Measurements from ENCODE around the gene SPHKAP.
"Not testable (repeated sequence)": the region's sequence is repeated elsewhere in the genome, so short reads cannot be mapped to it uniquely, and the experiment has no call there.

SPHKAP gene, protein sequence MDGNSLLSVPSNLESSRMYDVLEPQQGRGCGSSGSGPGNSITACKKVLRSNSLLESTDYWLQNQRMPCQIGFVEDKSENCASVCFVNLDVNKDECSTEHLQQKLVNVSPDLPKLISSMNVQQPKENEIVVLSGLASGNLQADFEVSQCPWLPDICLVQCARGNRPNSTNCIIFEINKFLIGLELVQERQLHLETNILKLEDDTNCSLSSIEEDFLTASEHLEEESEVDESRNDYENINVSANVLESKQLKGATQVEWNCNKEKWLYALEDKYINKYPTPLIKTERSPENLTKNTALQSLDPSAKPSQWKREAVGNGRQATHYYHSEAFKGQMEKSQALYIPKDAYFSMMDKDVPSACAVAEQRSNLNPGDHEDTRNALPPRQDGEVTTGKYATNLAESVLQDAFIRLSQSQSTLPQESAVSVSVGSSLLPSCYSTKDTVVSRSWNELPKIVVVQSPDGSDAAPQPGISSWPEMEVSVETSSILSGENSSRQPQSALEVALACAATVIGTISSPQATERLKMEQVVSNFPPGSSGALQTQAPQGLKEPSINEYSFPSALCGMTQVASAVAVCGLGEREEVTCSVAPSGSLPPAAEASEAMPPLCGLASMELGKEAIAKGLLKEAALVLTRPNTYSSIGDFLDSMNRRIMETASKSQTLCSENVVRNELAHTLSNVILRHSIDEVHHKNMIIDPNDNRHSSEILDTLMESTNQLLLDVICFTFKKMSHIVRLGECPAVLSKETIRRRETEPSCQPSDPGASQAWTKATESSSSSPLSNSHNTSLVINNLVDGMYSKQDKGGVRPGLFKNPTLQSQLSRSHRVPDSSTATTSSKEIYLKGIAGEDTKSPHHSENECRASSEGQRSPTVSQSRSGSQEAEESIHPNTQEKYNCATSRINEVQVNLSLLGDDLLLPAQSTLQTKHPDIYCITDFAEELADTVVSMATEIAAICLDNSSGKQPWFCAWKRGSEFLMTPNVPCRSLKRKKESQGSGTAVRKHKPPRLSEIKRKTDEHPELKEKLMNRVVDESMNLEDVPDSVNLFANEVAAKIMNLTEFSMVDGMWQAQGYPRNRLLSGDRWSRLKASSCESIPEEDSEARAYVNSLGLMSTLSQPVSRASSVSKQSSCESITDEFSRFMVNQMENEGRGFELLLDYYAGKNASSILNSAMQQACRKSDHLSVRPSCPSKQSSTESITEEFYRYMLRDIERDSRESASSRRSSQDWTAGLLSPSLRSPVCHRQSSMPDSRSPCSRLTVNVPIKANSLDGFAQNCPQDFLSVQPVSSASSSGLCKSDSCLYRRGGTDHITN (N-terminal part only)

DNA sequence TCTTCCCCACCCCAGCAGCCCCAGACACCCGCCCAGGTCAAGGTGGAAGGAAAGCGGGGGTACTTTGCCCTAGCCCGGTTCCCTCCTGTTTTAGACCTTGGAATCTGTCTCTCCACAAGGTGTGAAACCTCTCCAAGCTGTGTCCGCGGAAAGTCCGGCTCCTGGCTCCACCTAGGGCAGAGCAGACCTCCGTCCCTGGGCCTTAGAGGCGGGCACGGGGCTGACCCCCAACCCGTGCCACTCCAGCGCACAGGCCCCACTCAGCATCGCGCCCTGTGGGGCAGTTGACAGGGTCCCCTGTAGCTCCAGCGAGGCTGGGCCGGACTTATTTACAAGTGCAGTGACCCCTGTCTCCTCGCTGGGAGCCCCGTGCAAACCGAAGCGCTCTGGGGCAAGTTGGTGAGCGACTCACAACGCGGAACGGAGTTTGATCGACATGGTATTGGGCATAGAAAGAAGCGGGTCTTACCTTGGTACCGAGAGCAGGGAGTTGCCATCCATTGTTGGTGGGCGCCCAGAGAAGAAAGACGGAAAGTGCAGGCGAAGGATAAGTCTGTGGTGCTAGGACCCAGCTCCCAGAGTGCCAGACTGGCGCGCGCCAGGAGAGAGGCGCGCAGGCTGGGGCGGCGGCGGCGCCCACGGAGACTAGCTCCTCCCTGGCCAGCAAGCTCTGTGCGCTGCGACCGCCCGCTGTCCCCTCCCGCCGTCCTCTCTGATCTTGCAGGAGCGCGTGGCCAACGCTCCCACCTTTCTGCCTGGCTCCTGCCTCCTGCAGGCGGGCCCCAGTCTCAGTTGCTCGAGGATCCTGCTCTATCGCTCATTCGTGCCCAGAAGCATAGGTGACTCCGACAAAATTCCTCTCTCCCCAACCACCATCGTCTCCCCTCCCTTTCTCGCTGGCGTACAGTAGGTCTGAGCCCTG, at the start of gene SPHKAP:
TSS of gene SPHKAP (minus strand) at position 590 of the 922 bp plus-strand sequence. CDS start at position 501, 89 bp downstream.
- Mint-ChIP-seq H3K36me3 (ENCODE audit: low read depth) (no peaks in the 10 kb centered on the region), H3K9me3 (peaks cover 9% of the 10 kb centered on the region), H3K4me1 (ENCODE audit: low read depth) (no peaks in the 10 kb centered on the region), H3K27me3 (peaks cover 18% of the 10 kb centered on the region), H3K4me3 (no peak within 1 kb of the TSS), H3K27ac (no peak within 1 kb of the TSS)
- DNase-seq: no peak

DNA sequence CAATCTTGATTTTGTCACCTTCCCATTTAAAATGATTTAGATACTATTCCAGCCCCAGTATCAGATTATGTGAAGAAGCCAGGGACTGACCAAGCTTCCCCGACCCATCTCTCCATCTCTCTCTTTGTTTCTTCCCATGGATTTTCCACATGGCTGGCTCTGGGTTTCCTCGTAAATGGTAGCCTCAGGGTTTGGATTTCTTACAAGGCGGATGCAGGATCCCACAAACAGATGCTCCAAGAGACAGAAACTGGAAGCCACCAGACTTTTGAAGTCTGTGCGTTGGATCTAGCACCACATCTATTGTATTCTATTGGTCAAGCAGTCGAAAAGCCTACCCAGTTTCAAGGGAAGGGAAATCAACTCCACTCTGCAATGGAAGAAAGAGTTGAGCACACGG, 46.0 kb upstream of the SPHKAP start:
- H3K9me3 Mint-ChIP-seq: peaks cover 4% of the 10 kb centered on the region

DNA sequence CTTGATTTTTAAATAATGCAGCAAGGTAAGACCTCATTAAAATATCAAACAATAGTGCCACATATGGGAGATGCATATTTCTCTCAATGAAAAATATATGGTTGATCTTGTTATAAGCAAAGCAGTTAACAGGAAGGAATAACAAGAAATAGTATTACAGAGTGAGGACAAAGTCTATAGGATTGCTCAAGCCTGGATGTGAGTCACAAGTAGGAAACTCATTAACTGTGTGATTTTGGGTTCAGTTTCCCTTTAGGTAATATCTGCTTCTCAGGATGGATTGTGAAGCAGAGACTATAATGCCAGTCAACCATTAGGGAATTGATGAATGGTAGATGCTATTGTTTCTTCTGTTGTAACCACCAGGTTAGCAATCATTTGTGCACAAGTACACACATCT, 42.9 kb upstream of the SPHKAP start:
- H3K4me1 Mint-ChIP-seq (ENCODE audit: low read depth): no peaks in the 10 kb centered on the region
- no peaks in the 10 kb centered on the region for H3K27me3 Mint-ChIP-seq

More for the DNA sequence above, 46.0 kb upstream of the SPHKAP start:
- no peaks in the 10 kb centered on the region for H3K4me1 Mint-ChIP-seq (ENCODE audit: low read depth)
- no peak for DNase-seq
- no peak overlapping the region for H3K4me3 Mint-ChIP-seq
- no peak overlapping the region for H3K27ac Mint-ChIP-seq
- H3K36me3 Mint-ChIP-seq (ENCODE audit: low read depth): no peaks in the 10 kb centered on the region
- H3K27me3 Mint-ChIP-seq: no peaks in the 10 kb centered on the region

DNA sequence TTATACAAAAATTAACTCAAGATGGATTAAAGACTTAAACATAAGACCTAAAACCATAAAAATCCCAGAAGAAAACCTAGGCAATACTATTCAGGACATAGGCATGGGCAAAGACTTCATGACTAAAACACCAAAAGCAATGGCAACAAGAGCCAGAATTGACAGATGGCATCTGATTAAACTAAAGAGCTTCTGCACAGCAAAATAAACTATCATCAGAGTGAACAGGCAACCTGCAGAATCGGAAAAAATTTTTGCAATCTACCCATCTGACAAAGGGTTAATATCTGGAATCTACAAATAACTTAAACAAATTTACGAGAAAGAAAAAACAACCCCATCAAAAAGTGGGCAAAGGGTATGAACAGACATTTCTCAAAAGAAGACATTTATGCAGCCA, 37.1 kb upstream of the SPHKAP start:
- peaks cover 12% of the 10 kb centered on the region for H3K9me3 Mint-ChIP-seq
- H3K27me3 Mint-ChIP-seq; H3K36me3 Mint-ChIP-seq (ENCODE audit: low read depth); H3K4me1 Mint-ChIP-seq (ENCODE audit: low read depth); H3K27ac Mint-ChIP-seq; H3K4me3 Mint-ChIP-seq; DNase-seq: not testable (repeated sequence)

More for the DNA sequence above, 42.9 kb upstream of the SPHKAP start:
- Mint-ChIP-seq H3K9me3 (peaks cover 5% of the 10 kb centered on the region), H3K36me3 (ENCODE audit: low read depth) (no peaks in the 10 kb centered on the region), H3K27ac (no peak overlapping the region), H3K4me3 (no peak overlapping the region)
- DNase-seq: no peak

DNA sequence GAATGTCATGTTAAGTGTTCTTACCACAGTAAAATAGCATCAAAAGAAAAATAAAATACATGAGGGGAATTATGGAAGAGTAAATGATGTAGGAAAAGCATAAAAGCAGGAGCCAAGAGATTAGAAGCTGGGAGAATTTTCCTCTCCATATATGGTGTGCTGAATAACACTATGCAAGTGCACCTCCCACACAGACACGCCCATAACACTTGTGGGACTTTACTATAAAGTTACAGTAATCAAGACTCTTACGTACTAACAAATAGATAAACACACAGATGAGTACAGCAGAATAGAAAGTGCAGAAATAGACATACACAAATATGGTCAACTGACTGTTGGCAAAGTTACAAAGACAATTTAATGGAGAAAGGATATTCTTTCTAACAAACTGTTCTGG, 16.0 kb upstream of the SPHKAP start:
- Mint-ChIP-seq H3K4me3 (no peak overlapping the region), H3K36me3 (ENCODE audit: low read depth) (no peaks in the 10 kb centered on the region), H3K9me3 (peaks cover 9% of the 10 kb centered on the region), H3K27me3 (no peaks in the 10 kb centered on the region), H3K27ac (no peak overlapping the region), H3K4me1 (ENCODE audit: low read depth) (no peaks in the 10 kb centered on the region)
- DNase-seq: no peak

DNA sequence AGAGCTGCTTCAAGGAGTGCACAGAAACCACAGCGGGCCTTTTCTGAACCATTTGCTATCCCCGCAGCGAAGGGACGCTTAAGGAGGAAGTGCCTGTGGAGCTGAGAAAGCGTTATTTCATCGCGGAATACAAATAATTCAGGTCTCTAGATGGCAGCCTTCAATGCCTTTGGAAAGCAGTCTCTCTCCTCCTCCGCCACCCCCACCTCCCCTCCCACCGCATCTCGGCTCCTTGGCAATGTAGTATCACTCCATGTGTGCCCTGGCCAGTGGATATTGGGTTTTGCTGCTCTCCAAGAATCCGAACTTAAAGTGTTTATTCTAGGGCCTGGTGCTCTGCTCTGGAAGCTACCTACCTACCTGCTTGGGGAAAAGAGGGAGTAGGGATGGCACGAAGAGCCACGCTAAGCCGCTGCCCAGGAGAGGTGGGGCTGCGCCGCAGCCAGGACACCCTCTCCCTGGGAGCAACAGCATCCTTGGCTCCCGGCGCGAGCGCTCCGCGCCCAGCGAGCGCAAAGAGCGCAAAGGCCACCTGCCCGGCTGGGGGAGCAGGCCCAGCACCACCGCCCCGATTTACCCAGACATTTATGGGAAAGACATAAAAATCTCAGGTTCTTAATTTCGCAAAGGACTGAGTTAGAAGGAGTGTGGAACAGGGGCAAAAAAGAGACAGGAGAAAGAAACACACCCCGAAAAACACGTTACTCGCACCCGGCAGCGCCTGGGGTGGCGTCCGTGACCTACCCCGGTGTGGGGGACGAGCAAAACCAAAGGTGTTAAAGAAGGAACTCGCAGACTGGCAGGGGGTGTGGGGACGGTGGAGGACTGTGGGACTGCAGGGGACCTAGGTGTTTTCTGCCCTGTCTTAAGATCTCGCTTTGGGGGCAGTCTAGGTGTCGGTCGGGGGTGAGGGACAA, 1.0 kb downstream of the SPHKAP start:
- Mint-ChIP-seq H3K4me3 (no peak overlapping the region), H3K9me3 (peaks cover 9% of the 10 kb centered on the region), H3K27ac (no peak overlapping the region), H3K4me1 (ENCODE audit: low read depth) (no peaks in the 10 kb centered on the region), H3K27me3 (peaks cover 18% of the 10 kb centered on the region), H3K36me3 (ENCODE audit: low read depth) (no peaks in the 10 kb centered on the region)
- no peak for DNase-seq

DNA sequence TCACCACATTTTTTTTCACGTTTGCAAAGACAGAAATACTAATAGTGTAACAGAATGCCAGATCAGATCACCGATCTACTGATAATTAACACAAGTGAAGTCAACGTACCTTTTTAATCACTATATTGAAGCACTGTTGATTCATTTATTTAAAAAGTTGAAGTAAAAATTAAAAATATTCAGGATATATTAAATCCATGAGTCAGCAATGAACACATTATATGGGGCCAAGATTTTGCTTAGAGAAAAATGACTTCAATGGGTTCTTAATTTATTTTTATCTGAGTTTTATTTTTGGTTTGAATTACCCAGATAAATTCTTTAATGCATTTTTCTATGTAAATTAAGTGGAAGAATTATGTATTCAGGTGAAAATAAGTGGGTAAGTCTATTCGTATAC, 14.2 kb downstream of the SPHKAP start:
- Mint-ChIP-seq H3K27me3 (no peaks in the 10 kb centered on the region), H3K4me3 (no peak overlapping the region), H3K27ac (no peak overlapping the region), H3K36me3 (ENCODE audit: low read depth) (no peaks in the 10 kb centered on the region), H3K4me1 (ENCODE audit: low read depth) (no peaks in the 10 kb centered on the region), H3K9me3 (no peaks in the 10 kb centered on the region)
- no peak for DNase-seq

DNA sequence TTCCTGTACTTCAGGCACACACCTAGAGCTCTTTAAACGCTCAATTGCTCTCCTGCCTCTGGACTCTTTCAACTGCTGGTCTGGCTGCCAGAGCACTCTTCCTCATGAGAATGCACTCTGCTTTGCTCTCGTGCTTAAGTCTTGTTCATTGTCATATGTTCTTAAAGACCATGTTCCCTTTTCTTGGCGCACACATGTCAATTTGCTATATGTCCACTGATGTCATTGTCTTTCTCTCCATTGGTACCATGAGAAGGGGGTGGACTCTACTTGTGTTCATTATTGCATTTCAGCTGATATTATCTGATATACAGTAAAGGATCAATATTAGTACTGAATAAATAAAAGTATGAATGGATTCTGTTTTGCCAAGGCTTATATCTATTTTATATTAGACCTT, 16.8 kb downstream of the SPHKAP start:
- Mint-ChIP-seq H3K36me3 (ENCODE audit: low read depth) (no peaks in the 10 kb centered on the region), H3K4me1 (ENCODE audit: low read depth) (no peaks in the 10 kb centered on the region), H3K4me3 (no peak overlapping the region), H3K27ac (no peak overlapping the region), H3K9me3 (peaks cover 2% of the 10 kb centered on the region), H3K27me3 (no peaks in the 10 kb centered on the region)
- no peak for DNase-seq

DNA sequence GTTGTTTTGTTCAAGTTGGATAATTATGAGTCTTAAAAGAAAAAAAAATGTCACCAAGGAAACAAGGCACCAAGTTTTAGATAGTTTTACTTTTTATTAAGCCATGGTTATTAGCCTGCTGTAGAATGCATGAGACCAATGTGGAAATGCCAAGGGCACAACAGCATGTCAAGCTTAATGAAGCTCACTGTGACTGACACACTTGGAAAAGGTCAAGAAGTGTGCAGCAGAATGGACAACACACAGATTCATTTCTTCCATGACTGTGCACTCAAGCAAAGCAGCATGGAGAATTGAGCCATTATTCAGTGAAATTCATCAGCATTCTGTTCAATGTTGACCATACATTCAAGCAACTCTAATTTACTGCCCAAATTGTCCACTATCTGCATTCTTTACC, 23.6 kb downstream of the SPHKAP start:
- H3K27me3 Mint-ChIP-seq: no peaks in the 10 kb centered on the region
- no peak overlapping the region for H3K27ac Mint-ChIP-seq
- no peaks in the 10 kb centered on the region for H3K4me1 Mint-ChIP-seq (ENCODE audit: low read depth)
- H3K9me3 Mint-ChIP-seq: peaks cover 8% of the 10 kb centered on the region
- no peaks in the 10 kb centered on the region for H3K36me3 Mint-ChIP-seq (ENCODE audit: low read depth)
- no peak for DNase-seq
- H3K4me3 Mint-ChIP-seq: no peak overlapping the region

DNA sequence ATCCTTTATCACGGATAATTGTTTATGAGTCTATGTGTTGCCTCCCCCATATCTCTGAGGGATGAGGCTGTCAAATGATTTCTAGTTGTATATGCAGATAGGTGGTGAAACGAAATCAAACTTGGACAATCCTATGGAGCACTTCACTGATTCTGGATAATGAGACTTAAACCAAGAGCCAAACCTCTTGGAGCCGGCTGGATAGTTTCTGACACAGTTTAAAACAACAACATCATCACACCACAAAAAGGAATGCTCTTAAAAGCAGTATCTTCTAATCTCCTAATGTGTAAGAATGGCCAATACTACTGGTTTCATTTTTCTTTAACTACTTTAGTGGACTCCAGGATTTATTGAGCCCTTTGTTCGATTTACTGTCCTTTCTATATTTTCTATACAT, 36.5 kb downstream of the SPHKAP start:
- no peaks in the 10 kb centered on the region for H3K36me3 Mint-ChIP-seq (ENCODE audit: low read depth)
- H3K27ac Mint-ChIP-seq: no peak overlapping the region
- H3K4me3 Mint-ChIP-seq: no peak overlapping the region
- H3K4me1 Mint-ChIP-seq (ENCODE audit: low read depth): no peaks in the 10 kb centered on the region
- DNase-seq: no peak
- H3K27me3 Mint-ChIP-seq: no peaks in the 10 kb centered on the region
- peaks cover 8% of the 10 kb centered on the region for H3K9me3 Mint-ChIP-seq

DNA sequence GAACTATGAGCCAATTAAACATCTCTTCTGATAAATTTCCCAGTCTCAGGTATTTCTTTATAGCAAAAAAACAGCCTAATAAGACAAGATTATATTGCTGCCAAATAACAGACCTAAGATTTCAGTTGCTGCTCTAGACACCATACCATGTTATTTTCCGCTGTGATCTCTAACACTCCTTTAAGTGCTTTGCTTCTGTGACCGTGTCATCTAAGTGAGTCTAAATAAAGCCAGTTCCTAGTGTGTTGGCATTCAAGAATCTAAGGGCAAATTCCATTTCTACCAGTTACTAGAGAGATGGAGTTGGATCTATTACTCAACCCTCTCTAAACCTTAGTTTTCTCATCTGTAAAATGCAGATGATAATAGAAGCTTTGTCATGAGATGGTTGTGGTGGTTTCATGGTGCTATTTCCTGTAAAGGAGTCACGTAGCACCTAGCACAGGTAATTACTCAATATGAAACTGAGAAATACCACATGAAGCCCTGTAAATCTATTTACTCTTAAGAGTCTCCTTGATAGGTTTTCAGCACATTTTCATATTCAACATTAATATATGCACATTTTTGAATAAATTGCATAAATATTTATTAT, 40.5 kb downstream of the SPHKAP start:
- no peak overlapping the region for H3K27ac Mint-ChIP-seq
- H3K36me3 Mint-ChIP-seq (ENCODE audit: low read depth): no peaks in the 10 kb centered on the region

DNA sequence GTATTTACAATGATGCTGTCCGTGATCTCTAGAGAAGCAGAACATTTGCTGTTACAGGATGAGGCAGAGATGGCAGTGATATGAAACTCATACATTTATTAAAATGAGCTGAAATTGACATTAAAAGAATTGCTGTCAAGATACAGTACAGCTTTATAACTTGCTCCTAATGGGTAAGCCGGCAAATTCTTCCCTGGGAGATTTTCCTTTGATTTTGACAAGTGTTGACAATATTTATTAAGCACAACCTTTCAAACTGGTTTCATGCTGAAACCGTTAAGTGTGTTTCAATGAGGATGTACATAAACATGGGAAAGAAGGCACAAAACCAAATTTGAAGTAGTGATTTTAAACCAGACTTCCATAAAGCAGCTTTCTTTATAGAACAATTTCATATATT, 45.5 kb downstream of the SPHKAP start:
- DNase-seq: no peak
- H3K4me1 Mint-ChIP-seq (ENCODE audit: low read depth): no peaks in the 10 kb centered on the region
- H3K27me3 Mint-ChIP-seq: no peaks in the 10 kb centered on the region
- peaks cover 2% of the 10 kb centered on the region for H3K9me3 Mint-ChIP-seq
- no peaks in the 10 kb centered on the region for H3K36me3 Mint-ChIP-seq (ENCODE audit: low read depth)
- H3K27ac Mint-ChIP-seq: no peak overlapping the region
- no peak overlapping the region for H3K4me3 Mint-ChIP-seq

More for the DNA sequence above, 40.5 kb downstream of the SPHKAP start:
- Mint-ChIP-seq H3K9me3 (peaks cover 5% of the 10 kb centered on the region), H3K4me1 (ENCODE audit: low read depth) (no peaks in the 10 kb centered on the region), H3K4me3 (no peak overlapping the region), H3K27me3 (no peaks in the 10 kb centered on the region)
- DNase-seq: no peak
